K562 (cell line): Measurements from ENCODE around the gene DPP9. TPM values are rescaled to one million over a fixed set of nuclear protein-coding genes. Genes with fewer than 3 reads are reported as not detected.

Source experiments
- ASH1L ChIP-seq: fragments of 450-650 bp; IDR thresholded peaks from 2 replicates; pipeline ENCODE4 v1.6.1; 2018; ENCODE audit warnings: borderline replicate concordance, mild to moderate bottlenecking, low read depth; ENCODE audit not compliant: partially characterized antibody
- CEBPB ChIP-seq: fragments of 450-650 bp; IDR thresholded peaks from 2 replicates; pipeline ENCODE4 v1.6.1; 2016; ENCODE audit warnings: missing genetic modification characterization, missing compliant biosample characterization
- EP300 ChIP-seq: IDR thresholded peaks from 2 replicates; pipeline ENCODE4 v1.6.1; 2012; ENCODE audit warnings: low read length, improper control_type of control experiment
- FOS ChIP-seq: IDR thresholded peaks from 3 replicates; pipeline ENCODE4 v1.6.1; 2011; ENCODE audit not compliant: insufficient read length; ENCODE audit errors: extremely low read depth
- FOXJ3 ChIP-seq: sonication (generic); formaldehyde crosslinking; IDR thresholded peaks from 2 replicates; pipeline ENCODE4 v1.4.0; 2020; ENCODE audit warnings: mild to moderate bottlenecking, missing genetic modification reagents
- HDAC8 ChIP-seq: fragments of 450-650 bp; IDR thresholded peaks from 2 replicates; pipeline ENCODE4 v1.6.1; 2016; ENCODE audit warnings: mild to moderate bottlenecking, missing genetic modification characterization, moderate library complexity, missing compliant biosample characterization
- HMG20B ChIP-seq: fragments of 250-450 bp; sonication (Bioruptor Pico); IDR thresholded peaks from 2 replicates; pipeline ENCODE4 v1.5.0; 2021; ENCODE audit warnings: mild to moderate bottlenecking
- IRF2 ChIP-seq: sonication (generic); formaldehyde crosslinking; IDR thresholded peaks from 2 replicates; pipeline ENCODE4 v1.8.1; 2022; ENCODE audit warnings: mild to moderate bottlenecking, missing genetic modification reagents
- KDM1A ChIP-seq, 2 experiments: fragments of 450-650 bp; IDR thresholded peaks; 2 replicates each; pipeline ENCODE4 v1.6.1; 2016; ENCODE audit warnings: mild to moderate bottlenecking in 2 of 2
- MYNN ChIP-seq, 2 experiments: sonication (generic); formaldehyde crosslinking in 1 of 2; IDR thresholded peaks; 2 replicates each; pipeline versions ENCODE4 v1.5.0 to v1.6.1; 2016 to 2020; ENCODE audit warnings: antibody characterized with exemption in 1 of 2, missing genetic modification reagents in 1 of 2
- NCOA4 ChIP-seq: fragments of 450-650 bp; IDR thresholded peaks from 2 replicates; pipeline ENCODE4 v1.6.1; 2018; ENCODE audit warnings: mild to moderate bottlenecking; ENCODE audit not compliant: partially characterized antibody
- NFATC3 ChIP-seq: fragments of 450-650 bp; IDR thresholded peaks from 2 replicates; pipeline ENCODE4 v1.6.1; 2017; ENCODE audit warnings: mild to moderate bottlenecking
- NR3C1 ChIP-seq: sonication (generic); formaldehyde crosslinking; IDR thresholded peaks from 2 replicates; pipeline ENCODE4 v1.8.1; 2022; ENCODE audit warnings: missing genetic modification reagents
- POLR2H ChIP-seq: IDR thresholded peaks from 2 replicates; pipeline ENCODE4 v1.6.1; 2016; ENCODE audit warnings: missing genetic modification characterization, low read depth, mild to moderate bottlenecking, control low read depth, missing compliant biosample characterization, moderate library complexity
- RBM34 ChIP-seq: fragments of 200-400 bp; formaldehyde crosslinking; IDR thresholded peaks from 2 replicates; pipeline ENCODE4 v1.6.1; 2018; ENCODE audit warnings: low read length, borderline replicate concordance; ENCODE audit not compliant: insufficient read depth
- RCOR1 ChIP-seq, 2 experiments: IDR thresholded peaks; 2 replicates each; pipeline ENCODE4 v1.6.1; 2012; ENCODE audit warnings: low read depth in 2 of 2, low read length in 2 of 2, borderline replicate concordance in 1 of 2, improper control_type of control experiment in 1 of 2
- SMARCA5 ChIP-seq: fragments of 450-650 bp; IDR thresholded peaks from 2 replicates; pipeline ENCODE4 v1.6.1; 2016
- STAT5B ChIP-seq: fragments of 250-450 bp; sonication (Bioruptor Pico); IDR thresholded peaks from 2 replicates; pipeline ENCODE4 v1.8.0; 2021; ENCODE audit warnings: mild to moderate bottlenecking, inconsistent platforms
- TRIM24 ChIP-seq, 2 experiments: fragments of 450-650 bp; IDR thresholded peaks; 2 replicates each; pipeline ENCODE4 v1.6.1; 2016
- ZNF589 ChIP-seq: fragments of 200-800 bp; sonication (Bioruptor generic); IDR thresholded peaks from 2 replicates; pipeline ENCODE4 v1.6.1; 2016; ENCODE audit warnings: low read depth, missing genetic modification characterization, missing compliant biosample characterization
- polyA plus RNA-seq, 8 experiments: library from polyadenylated mRNA; depleted of rRNA in 4 of 8; stranded (reverse) in 5 of 8; unstranded in 3 of 8; fragments of >200 nt; fragmentation: Nextera tagmentation in 2 of 8; fragmentation: Illumina TruSeq in 1 of 8; extraction: Ambion mirVana in 2 of 8; extraction: Trizol in 1 of 8; gene quantifications; 2 replicates each; pipeline versions ENCODE4 v1.2.1 to v1.2.3, GENCODE V29; 2011 to 2014; ENCODE audit warnings: inconsistent platforms in 1 of 8, missing spikeins in 1 of 8
- total RNA-seq, 7 experiments: library from RNA; depleted of rRNA in 6 of 7; stranded (reverse); fragments of >200 nt in 6 of 7; fragmentation: Illumina TruSeq in 2 of 7; extraction: Trizol in 2 of 7; gene quantifications; 2 replicates each; pipeline versions ENCODE4 v1.2.1 to v1.2.3, GENCODE V29; 2011 to 2021; ENCODE audit warnings: low replicate concordance in 1 of 7
- TF ChIP-seq, protein P1 (sequence below): IDR thresholded peaks from 2 replicates; pipeline ENCODE4 v1.6.1; 2014; ENCODE audit warnings: antibody characterized with exemption
- TF ChIP-seq, protein P2 (sequence below): sonication (generic); formaldehyde crosslinking; IDR thresholded peaks from 2 replicates; pipeline ENCODE4 v1.8.1; 2023; ENCODE audit warnings: mild to moderate bottlenecking, missing genetic modification reagents
- TF ChIP-seq, protein P3 (sequence below): sonication (generic); formaldehyde crosslinking; IDR thresholded peaks from 2 replicates; pipeline ENCODE4 v1.8.1; 2023; ENCODE audit warnings: mild to moderate bottlenecking, missing genetic modification reagents

The DPP9 gene
- total and polyA plus RNA-seq, 9 of the 15 experiments (the other 6 are each of a cell fraction or from before 2014, with no cell fraction given), result 0.90 to 66.7 (median 24.5) TPM

DNA sequence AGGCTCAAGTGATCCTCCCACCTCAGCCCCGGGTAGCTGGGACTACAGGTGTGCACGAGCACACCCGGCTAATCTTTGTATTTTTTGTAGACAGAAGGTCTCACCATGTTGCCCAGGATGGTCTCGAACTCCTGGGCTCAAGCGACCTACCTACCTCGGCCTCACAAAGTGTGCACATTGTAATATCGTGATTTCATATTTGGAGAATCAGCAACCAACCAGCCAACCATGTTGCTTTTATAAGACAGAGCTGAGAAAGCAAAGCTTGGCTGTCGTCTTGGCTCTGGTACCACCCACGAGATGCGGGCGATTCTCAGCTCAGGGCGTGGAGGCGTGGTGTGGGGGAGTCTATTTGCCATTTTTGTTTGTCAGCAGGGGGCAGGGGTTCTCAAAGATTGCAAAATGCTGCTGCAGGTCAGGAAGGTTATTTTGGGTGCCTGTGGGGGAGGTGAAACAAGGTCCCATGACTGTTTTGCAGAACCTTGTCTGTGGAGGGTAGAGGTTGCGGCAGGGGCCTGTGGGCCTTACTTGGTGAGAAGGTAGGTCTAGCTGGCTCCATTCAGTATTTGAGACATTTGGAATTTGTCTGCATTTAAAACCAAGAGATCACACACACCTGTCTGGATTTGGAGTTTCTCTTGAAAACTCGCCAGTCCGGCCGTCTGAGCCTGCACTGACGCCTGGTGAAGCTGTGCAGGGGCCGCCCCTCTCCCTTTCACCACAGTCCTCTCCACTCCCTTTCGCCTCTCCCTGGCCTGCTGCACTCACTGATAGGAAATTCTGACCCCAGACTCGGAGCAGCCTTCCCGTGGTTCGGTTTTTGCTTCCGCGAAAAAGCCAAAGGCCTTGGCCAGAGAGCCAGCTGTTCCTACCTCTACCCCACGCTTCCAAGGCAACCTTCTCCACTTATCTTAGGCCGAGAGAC, 68.9 kb downstream of the DPP9 start (continued):
- TF ChIP-seq, protein P1, sequence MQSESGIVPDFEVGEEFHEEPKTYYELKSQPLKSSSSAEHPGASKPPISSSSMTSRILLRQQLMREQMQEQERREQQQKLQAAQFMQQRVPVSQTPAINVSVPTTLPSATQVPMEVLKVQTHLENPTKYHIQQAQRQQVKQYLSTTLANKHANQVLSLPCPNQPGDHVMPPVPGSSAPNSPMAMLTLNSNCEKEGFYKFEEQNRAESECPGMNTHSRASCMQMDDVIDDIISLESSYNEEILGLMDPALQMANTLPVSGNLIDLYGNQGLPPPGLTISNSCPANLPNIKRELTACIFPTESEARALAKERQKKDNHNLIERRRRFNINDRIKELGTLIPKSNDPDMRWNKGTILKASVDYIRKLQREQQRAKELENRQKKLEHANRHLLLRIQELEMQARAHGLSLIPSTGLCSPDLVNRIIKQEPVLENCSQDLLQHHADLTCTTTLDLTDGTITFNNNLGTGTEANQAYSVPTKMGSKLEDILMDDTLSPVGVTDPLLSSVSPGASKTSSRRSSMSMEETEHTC, result peak; percentile 84
- TF ChIP-seq SMARCA5 (0 out of 2 replicates have a peak, but pooled peaks have one; percentile 21), NR3C1 (CRISPR knock-in tag) (no peak), POLR2H (tag) (no peak), FOXJ3 (no peak), HMG20B (no peak), EP300 (0 out of 2 replicates have a peak, but pooled peaks have one; percentile 6), KDM1A (IDR thresholded peaks at IDR 0.05) (peak; percentile 67 to 75), CEBPB (peak; percentile 95), NCOA4 (no peak), ZNF589 (peak; percentile 56; the same call in 1 of the 2 replicates), FOS (no peak), HDAC8 (tag) (no peak), NFATC3 (no peak), STAT5B (CRISPR knock-in tag) (no peak), RBM34 (no peak), ASH1L (no peak), IRF2 (CRISPR knock-in tag) (no peak), TRIM24 (IDR thresholded peaks at IDR 0.05) (0 out of 4 replicates have a peak, but pooled peaks have one; percentile 15 to 27), MYNN (IDR thresholded peaks at IDR 0.05) (peak; percentile 67; the same call in 1 of the 2 replicates), MYNN (CRISPR knock-in tag; IDR thresholded peaks at IDR 0.05) (no peak), RCOR1 (IDR thresholded peaks at IDR 0.05; ENCODE audit: borderline replicate concordance in 1 of 2, low read depth in 2 of 2, low read length in 2 of 2) (peak in 1 of 2 experiments; percentile 59; a peak in 2 of 4 replicates)
- TF ChIP-seq, protein P2, sequence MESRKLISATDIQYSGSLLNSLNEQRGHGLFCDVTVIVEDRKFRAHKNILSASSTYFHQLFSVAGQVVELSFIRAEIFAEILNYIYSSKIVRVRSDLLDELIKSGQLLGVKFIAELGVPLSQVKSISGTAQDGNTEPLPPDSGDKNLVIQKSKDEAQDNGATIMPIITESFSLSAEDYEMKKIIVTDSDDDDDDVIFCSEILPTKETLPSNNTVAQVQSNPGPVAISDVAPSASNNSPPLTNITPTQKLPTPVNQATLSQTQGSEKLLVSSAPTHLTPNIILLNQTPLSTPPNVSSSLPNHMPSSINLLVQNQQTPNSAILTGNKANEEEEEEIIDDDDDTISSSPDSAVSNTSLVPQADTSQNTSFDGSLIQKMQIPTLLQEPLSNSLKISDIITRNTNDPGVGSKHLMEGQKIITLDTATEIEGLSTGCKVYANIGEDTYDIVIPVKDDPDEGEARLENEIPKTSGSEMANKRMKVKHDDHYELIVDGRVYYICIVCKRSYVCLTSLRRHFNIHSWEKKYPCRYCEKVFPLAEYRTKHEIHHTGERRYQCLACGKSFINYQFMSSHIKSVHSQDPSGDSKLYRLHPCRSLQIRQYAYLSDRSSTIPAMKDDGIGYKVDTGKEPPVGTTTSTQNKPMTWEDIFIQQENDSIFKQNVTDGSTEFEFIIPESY, result 0 out of 2 replicates have a peak, but pooled peaks have one; percentile 39
- TF ChIP-seq, protein P3, sequence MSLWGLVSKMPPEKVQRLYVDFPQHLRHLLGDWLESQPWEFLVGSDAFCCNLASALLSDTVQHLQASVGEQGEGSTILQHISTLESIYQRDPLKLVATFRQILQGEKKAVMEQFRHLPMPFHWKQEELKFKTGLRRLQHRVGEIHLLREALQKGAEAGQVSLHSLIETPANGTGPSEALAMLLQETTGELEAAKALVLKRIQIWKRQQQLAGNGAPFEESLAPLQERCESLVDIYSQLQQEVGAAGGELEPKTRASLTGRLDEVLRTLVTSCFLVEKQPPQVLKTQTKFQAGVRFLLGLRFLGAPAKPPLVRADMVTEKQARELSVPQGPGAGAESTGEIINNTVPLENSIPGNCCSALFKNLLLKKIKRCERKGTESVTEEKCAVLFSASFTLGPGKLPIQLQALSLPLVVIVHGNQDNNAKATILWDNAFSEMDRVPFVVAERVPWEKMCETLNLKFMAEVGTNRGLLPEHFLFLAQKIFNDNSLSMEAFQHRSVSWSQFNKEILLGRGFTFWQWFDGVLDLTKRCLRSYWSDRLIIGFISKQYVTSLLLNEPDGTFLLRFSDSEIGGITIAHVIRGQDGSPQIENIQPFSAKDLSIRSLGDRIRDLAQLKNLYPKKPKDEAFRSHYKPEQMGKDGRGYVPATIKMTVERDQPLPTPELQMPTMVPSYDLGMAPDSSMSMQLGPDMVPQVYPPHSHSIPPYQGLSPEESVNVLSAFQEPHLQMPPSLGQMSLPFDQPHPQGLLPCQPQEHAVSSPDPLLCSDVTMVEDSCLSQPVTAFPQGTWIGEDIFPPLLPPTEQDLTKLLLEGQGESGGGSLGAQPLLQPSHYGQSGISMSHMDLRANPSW (CRISPR knock-in tag), result no peak
